Astrocyte (in vitro differentiated cells and primary cell): ENCODE results near the gene CORO6. TPM values are rescaled to one million over a fixed set of nuclear protein-coding genes. Genes with fewer than 3 reads are reported as not detected.

Experiments used
- DNase-seq: peaks from one replicate; pipeline ENCODE4 v3.0.0-alpha.2; 2010; ENCODE audit warnings: low read depth
- FAIRE-seq: peaks from 2 replicates; lab custom pipeline; 2011; peaks lifted over from hg19 to GRCh38; lab: Jason Lieb, UNC
- H2AFZ ChIP-seq: 2 replicates; pipeline ENCODE4 v1.6.0; 2012; ENCODE audit warnings: low read depth, low read length, inconsistent platforms
- H3K27ac ChIP-seq: 2 replicates; pipeline ENCODE4 v1.5.1; 2011; ENCODE audit warnings: low read depth, low read length, inconsistent platforms
- H3K27me3 ChIP-seq: 2 replicates; pipeline ENCODE4 v1.6.0; 2011; ENCODE audit warnings: low read length, inconsistent platforms; ENCODE audit not compliant: insufficient read depth
- H3K36me3 ChIP-seq: 2 replicates; pipeline ENCODE4 v1.5.1; 2011; ENCODE audit warnings: low read length, inconsistent platforms; ENCODE audit not compliant: insufficient read depth
- H3K4me1 ChIP-seq: 2 replicates; pipeline ENCODE4 v1.5.1; 2011; ENCODE audit warnings: low read length, inconsistent platforms; ENCODE audit not compliant: insufficient read depth
- H3K4me2 ChIP-seq: 2 replicates; pipeline ENCODE4 v1.6.0; 2012; ENCODE audit warnings: low read length, inconsistent platforms
- H3K4me3 ChIP-seq: 2 replicates; pipeline ENCODE4 v1.5.1; 2011; ENCODE audit warnings: low read depth, mild to moderate bottlenecking, low read length, inconsistent platforms; ENCODE audit not compliant: insufficient read depth
- H3K79me2 ChIP-seq: 2 replicates; pipeline ENCODE4 v1.6.0; 2012; ENCODE audit warnings: mild to moderate bottlenecking, low read length, inconsistent platforms; ENCODE audit not compliant: insufficient read depth
- H3K9ac ChIP-seq: 2 replicates; pipeline ENCODE4 v1.6.0; 2012; ENCODE audit warnings: mild to moderate bottlenecking, low read length, inconsistent platforms
- H3K9me3 ChIP-seq: 2 replicates; pipeline ENCODE4 v1.5.1; 2012; ENCODE audit warnings: low read depth, mild to moderate bottlenecking, low read length, inconsistent platforms; ENCODE audit not compliant: insufficient read depth
- H4K20me1 ChIP-seq: 2 replicates; pipeline ENCODE4 v1.6.0; 2012; ENCODE audit warnings: low read length, inconsistent platforms; ENCODE audit not compliant: insufficient read depth
- H3K27ac Mint-ChIP-seq: one replicate; pipeline ENCODE4 v1.8.0; 2021; ENCODE audit warnings: mild to moderate bottlenecking, mixed read lengths; ENCODE audit not compliant: unreplicated experiment
- H3K27me3 Mint-ChIP-seq: one replicate; pipeline ENCODE4 v1.8.0; 2021; ENCODE audit warnings: low read depth, mixed read lengths; ENCODE audit not compliant: unreplicated experiment
- H3K36me3 Mint-ChIP-seq: one replicate; pipeline ENCODE4 v1.8.0; 2021; ENCODE audit warnings: low read depth, mixed read lengths; ENCODE audit not compliant: unreplicated experiment
- H3K4me1 Mint-ChIP-seq: one replicate; pipeline ENCODE4 v1.8.0; 2021; ENCODE audit warnings: low read depth, mixed read lengths; ENCODE audit not compliant: unreplicated experiment
- H3K4me3 Mint-ChIP-seq: one replicate; pipeline ENCODE4 v1.8.0; 2021; ENCODE audit warnings: mild to moderate bottlenecking, moderate library complexity, mixed read lengths; ENCODE audit not compliant: unreplicated experiment
- H3K9me3 Mint-ChIP-seq: one replicate; pipeline ENCODE4 v1.8.0; 2021; ENCODE audit warnings: mild to moderate bottlenecking, mixed read lengths; ENCODE audit not compliant: unreplicated experiment
- CTCF ChIP-seq: IDR thresholded peaks from 2 replicates; pipeline ENCODE4 v1.5.1; 2011; ENCODE audit warnings: low read depth, mild to moderate bottlenecking, inconsistent platforms, low read length, moderate library complexity; ENCODE audit not compliant: insufficient read depth
- EZH2 ChIP-seq: IDR thresholded peaks from 2 replicates; pipeline ENCODE4 v1.6.1; 2012; ENCODE audit warnings: mild to moderate bottlenecking, low read length, inconsistent platforms; ENCODE audit not compliant: insufficient read depth
- total RNA-seq: library from RNA; stranded (reverse); gene quantifications from 2 replicates; pipeline ENCODE4 v1.2.1, GENCODE V29; 2021

CORO6 gene
- total RNA-seq, 1 donor from 2014 or later = 8.9 TPM

- H3K27me3 Mint-ChIP-seq = no peaks in the 10 kb centered on the region
- H3K4me3 Mint-ChIP-seq = no peak overlapping the region
- Histone ChIP-seq H3K4me3 (no peak overlapping the region), H3K9ac (no peak overlapping the region), H3K4me2 (no peak overlapping the region), H2AFZ (no peak overlapping the region), H3K27ac (no peak overlapping the region), H3K36me3 (peaks cover 2% of the 10 kb centered on the region), H3K4me1 (peaks cover 21% of the 10 kb centered on the region), H3K27me3 (no peaks in the 10 kb centered on the region), H3K9me3 (no peaks in the 10 kb centered on the region), H4K20me1 (peaks cover 53% of the 10 kb centered on the region), H3K79me2 (peaks cover 33% of the 10 kb centered on the region)
- peak overlapping the region; percentile 87 for H3K27ac Mint-ChIP-seq
- H3K9me3 Mint-ChIP-seq = no peaks in the 10 kb centered on the region
- FAIRE-seq (peak; percentile 13), DNase-seq (peak; percentile 52)
- H3K4me1 Mint-ChIP-seq = peaks cover 13% of the 10 kb centered on the region
- TF ChIP-seq EZH2 = no peak
- TF ChIP-seq CTCF = peak; percentile 85
- H3K36me3 Mint-ChIP-seq = peaks cover 14% of the 10 kb centered on the region
Measured at GRCh38 chr17:29579866-29580771, 42.6 kb downstream of the CORO6 start.

- peaks cover 2% of the 10 kb centered on the region for H3K36me3 ChIP-seq
- H4K20me1 ChIP-seq = peaks cover 53% of the 10 kb centered on the region
- no peak overlapping the region for H3K27ac ChIP-seq
- TF ChIP-seq EZH2 = no peak
- TF ChIP-seq CTCF = no peak
- Mint-ChIP-seq H3K9me3 (no peaks in the 10 kb centered on the region), H3K27me3 (no peaks in the 10 kb centered on the region), H3K4me3 (no peak overlapping the region), H3K36me3 (peaks cover 14% of the 10 kb centered on the region), H3K27ac (no peak overlapping the region), H3K4me1 (peaks cover 4% of the 10 kb centered on the region)
- DNase-seq = no peak
- H3K4me1 ChIP-seq = peaks cover 8% of the 10 kb centered on the region
- no peak overlapping the region for H3K4me3 ChIP-seq
- no peaks in the 10 kb centered on the region for H3K9me3 ChIP-seq
- H3K4me2 ChIP-seq = no peak overlapping the region
- no peaks in the 10 kb centered on the region for H3K27me3 ChIP-seq
- no peak overlapping the region for H3K9ac ChIP-seq
- no peak overlapping the region for H2AFZ ChIP-seq
- peaks cover 20% of the 10 kb centered on the region for H3K79me2 ChIP-seq
- FAIRE-seq = no peak
Measured at GRCh38 chr17:29578626-29579485, 43.9 kb downstream of the CORO6 start.
